DMS153 treated with DMSO at 0.1 percent for 48 hours (cell line): ENCODE data around the gene VPS18.

ENCODE experiments used
- DNase-seq: peaks from one replicate; lab custom pipeline; 2025; ENCODE audit not compliant: unreplicated experiment; lab: John Stamatoyannopoulos, UW

Gene VPS18

GRCh38 chr15:40952301-40952900, 58.2 kb downstream of the VPS18 start:
- DNase-seq, result no peak

GRCh38 chr15:40952901-40953712, 58.9 kb downstream of the VPS18 start, which contains the start of gene CHAC1:
TSS of gene CHAC1 (plus strand) at chr15:40953471. CDS start at chr15:40953584, 113 bp downstream.
- DNase-seq, result peak; percentile 48
